22Rv1 (cell line): ENCODE results near the gene MAP4K5.

Experiments
- ZFX ChIP-seq: fragments of 450-650 bp; IDR thresholded peaks from 2 replicates; pipeline ENCODE4 v1.6.1; 2017; ENCODE audit warnings: antibody characterized with exemption, borderline replicate concordance
- TF ChIP-seq, protein P1 (sequence below): fragments of 450-650 bp; IDR thresholded peaks from 2 replicates; pipeline ENCODE4 v1.5.1; 2017; ENCODE audit warnings: mild to moderate bottlenecking

DNA sequence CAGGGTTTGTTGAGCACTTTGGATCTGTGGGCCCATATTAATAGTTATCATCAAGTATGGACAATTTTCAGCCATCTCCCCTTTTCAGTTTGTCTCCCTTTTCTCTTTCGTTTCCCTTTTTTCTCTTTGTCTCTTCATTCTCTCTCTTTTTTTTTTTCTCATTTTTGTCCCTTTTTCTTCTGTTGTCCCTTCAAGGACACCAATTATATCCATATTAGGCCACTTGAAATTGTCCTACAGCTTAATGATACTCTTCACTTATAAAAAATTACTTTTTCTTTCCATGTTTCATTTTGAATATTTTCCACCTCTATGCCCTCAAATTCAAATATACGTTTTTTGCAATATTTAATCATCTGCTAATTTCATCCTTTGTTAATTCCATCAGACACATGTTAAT lies 53.3 kb downstream of the MAP4K5 start:
- TF ChIP-seq, protein P1, sequence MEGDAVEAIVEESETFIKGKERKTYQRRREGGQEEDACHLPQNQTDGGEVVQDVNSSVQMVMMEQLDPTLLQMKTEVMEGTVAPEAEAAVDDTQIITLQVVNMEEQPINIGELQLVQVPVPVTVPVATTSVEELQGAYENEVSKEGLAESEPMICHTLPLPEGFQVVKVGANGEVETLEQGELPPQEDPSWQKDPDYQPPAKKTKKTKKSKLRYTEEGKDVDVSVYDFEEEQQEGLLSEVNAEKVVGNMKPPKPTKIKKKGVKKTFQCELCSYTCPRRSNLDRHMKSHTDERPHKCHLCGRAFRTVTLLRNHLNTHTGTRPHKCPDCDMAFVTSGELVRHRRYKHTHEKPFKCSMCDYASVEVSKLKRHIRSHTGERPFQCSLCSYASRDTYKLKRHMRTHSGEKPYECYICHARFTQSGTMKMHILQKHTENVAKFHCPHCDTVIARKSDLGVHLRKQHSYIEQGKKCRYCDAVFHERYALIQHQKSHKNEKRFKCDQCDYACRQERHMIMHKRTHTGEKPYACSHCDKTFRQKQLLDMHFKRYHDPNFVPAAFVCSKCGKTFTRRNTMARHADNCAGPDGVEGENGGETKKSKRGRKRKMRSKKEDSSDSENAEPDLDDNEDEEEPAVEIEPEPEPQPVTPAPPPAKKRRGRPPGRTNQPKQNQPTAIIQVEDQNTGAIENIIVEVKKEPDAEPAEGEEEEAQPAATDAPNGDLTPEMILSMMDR, result no peak
- TF ChIP-seq ZFX, result no peak
